ENCODE results near the gene DUSP5. TPM values are rescaled to one million over a fixed set of nuclear protein-coding genes. Genes with fewer than 3 reads are reported as not detected.

Gene DUSP5
- polyA plus RNA-seq, 2 of the 4 experiments (the other 2 are of a cell fraction) = 48.8 to 171 TPM

DNA sequence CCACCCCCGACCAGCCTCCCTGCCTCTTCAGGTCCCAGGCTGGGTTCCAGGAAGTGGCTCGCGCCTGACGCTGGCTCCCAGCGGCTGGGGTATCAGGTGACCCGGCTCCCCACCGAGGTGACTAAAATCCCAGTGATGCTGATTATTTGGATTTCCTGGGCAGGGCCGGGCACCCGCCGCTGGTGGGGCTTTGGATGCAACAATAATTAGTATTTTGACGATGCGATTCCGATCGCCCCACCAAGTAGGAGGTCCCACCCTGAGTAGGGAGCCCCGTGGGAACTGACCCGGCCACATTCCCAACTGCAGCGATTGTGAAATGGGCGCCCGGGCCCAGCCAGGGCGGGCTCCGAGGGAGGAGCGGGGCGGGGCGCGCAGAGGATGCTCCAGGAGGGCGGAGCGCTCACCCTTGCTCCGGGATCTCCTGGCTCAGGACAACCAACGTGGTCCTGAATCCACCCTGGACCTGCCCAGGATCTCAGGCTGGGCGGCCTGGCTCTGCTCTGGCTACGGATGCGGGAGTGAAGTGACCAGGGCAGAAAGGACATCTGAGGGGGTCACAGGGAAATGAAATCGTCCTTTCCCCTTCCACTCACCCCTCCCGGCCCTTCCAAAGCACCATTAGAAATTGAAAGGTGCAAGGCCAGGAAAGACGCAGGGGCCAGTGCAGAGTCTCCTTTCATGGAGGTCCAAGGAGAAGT, 32.6 kb downstream of the DUSP5 start (continued):
- TF ChIP-seq, protein P1, sequence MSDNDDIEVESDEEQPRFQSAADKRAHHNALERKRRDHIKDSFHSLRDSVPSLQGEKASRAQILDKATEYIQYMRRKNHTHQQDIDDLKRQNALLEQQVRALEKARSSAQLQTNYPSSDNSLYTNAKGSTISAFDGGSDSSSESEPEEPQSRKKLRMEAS (IDR thresholded peaks at IDR 0.05) = peak; percentile 70; the same call in 1 of the 2 replicates
- no peak for TF ChIP-seq KDM1A (IDR thresholded peaks at IDR 0.05; ENCODE audit: low read depth)
- TF ChIP-seq CBX8 (IDR thresholded peaks at IDR 0.05) = no peak
- TF ChIP-seq, protein P2, sequence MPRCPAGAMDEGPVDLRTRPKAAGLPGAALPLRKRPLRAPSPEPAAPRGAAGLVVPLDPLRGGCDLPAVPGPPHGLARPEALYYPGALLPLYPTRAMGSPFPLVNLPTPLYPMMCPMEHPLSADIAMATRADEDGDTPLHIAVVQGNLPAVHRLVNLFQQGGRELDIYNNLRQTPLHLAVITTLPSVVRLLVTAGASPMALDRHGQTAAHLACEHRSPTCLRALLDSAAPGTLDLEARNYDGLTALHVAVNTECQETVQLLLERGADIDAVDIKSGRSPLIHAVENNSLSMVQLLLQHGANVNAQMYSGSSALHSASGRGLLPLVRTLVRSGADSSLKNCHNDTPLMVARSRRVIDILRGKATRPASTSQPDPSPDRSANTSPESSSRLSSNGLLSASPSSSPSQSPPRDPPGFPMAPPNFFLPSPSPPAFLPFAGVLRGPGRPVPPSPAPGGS (IDR thresholded peaks at IDR 0.05) = peak; percentile 88; the same call in 2 of the 3 replicates
- TF ChIP-seq, protein P3, sequence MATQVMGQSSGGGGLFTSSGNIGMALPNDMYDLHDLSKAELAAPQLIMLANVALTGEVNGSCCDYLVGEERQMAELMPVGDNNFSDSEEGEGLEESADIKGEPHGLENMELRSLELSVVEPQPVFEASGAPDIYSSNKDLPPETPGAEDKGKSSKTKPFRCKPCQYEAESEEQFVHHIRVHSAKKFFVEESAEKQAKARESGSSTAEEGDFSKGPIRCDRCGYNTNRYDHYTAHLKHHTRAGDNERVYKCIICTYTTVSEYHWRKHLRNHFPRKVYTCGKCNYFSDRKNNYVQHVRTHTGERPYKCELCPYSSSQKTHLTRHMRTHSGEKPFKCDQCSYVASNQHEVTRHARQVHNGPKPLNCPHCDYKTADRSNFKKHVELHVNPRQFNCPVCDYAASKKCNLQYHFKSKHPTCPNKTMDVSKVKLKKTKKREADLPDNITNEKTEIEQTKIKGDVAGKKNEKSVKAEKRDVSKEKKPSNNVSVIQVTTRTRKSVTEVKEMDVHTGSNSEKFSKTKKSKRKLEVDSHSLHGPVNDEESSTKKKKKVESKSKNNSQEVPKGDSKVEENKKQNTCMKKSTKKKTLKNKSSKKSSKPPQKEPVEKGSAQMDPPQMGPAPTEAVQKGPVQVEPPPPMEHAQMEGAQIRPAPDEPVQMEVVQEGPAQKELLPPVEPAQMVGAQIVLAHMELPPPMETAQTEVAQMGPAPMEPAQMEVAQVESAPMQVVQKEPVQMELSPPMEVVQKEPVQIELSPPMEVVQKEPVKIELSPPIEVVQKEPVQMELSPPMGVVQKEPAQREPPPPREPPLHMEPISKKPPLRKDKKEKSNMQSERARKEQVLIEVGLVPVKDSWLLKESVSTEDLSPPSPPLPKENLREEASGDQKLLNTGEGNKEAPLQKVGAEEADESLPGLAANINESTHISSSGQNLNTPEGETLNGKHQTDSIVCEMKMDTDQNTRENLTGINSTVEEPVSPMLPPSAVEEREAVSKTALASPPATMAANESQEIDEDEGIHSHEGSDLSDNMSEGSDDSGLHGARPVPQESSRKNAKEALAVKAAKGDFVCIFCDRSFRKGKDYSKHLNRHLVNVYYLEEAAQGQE (IDR thresholded peaks at IDR 0.05) = no peak
- peak; percentile 49; the same call in 1 of the 2 replicates for TF ChIP-seq PHF8 (IDR thresholded peaks at IDR 0.05; ENCODE audit: borderline replicate concordance, low read depth)
- no peak; the same call in 1 of the 2 replicates for TF ChIP-seq FOSB (CRISPR knock-in tag; IDR thresholded peaks at IDR 0.05)
- TF ChIP-seq ZNF302 (CRISPR knock-in tag; IDR thresholded peaks at IDR 0.05) = no peak
- no peak for TF ChIP-seq EHF (CRISPR knock-in tag; IDR thresholded peaks at IDR 0.05)
- no peak for TF ChIP-seq EHMT2 (IDR thresholded peaks at IDR 0.05; ENCODE audit: low read depth)
- TF ChIP-seq TP53 (CRISPR knock-in tag; IDR thresholded peaks at IDR 0.05) = no peak
- TF ChIP-seq, protein P4, sequence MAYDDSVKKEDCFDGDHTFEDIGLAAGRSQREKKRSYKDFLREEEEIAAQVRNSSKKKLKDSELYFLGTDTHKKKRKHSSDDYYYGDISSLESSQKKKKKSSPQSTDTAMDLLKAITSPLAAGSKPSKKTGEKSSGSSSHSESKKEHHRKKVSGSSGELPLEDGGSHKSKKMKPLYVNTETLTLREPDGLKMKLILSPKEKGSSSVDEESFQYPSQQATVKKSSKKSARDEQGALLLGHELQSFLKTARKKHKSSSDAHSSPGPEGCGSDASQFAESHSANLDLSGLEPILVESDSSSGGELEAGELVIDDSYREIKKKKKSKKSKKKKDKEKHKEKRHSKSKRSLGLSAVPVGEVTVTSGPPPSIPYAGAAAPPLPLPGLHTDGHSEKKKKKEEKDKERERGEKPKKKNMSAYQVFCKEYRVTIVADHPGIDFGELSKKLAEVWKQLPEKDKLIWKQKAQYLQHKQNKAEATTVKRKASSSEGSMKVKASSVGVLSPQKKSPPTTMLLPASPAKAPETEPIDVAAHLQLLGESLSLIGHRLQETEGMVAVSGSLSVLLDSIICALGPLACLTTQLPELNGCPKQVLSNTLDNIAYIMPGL (CRISPR knock-in tag; IDR thresholded peaks at IDR 0.05; ENCODE audit: borderline replicate concordance) = no peak
- TF ChIP-seq MAFK (IDR thresholded peaks at IDR 0.05; ENCODE audit: partially characterized antibody) = no peak
- TF ChIP-seq, protein P5, sequence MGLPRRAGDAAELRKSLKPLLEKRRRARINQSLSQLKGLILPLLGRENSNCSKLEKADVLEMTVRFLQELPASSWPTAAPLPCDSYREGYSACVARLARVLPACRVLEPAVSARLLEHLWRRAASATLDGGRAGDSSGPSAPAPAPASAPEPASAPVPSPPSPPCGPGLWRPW (IDR thresholded peaks at IDR 0.05) = 0 out of 2 replicates have a peak, but pooled peaks have one; percentile 8
- peak; percentile 61; the same call in 1 of the 2 replicates for TF ChIP-seq JUNB (IDR thresholded peaks at IDR 0.05)
- no peak for TF ChIP-seq RCOR1 (IDR thresholded peaks at IDR 0.05; ENCODE audit: low read depth, low read length)
- TF ChIP-seq, protein P6, sequence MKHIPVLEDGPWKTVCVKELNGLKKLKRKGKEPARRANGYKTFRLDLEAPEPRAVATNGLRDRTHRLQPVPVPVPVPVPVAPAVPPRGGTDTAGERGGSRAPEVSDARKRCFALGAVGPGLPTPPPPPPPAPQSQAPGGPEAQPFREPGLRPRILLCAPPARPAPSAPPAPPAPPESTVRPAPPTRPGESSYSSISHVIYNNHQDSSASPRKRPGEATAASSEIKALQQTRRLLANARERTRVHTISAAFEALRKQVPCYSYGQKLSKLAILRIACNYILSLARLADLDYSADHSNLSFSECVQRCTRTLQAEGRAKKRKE (CRISPR knock-in tag; IDR thresholded peaks at IDR 0.05; ENCODE audit: low read depth) = no peak
- TF ChIP-seq ZC3H11A (IDR thresholded peaks at IDR 0.05) = no peak
- TF ChIP-seq GATA3 (IDR thresholded peaks at IDR 0.05; ENCODE audit: borderline replicate concordance) = 0 out of 2 replicates have a peak, but pooled peaks have one; percentile 44
- TF ChIP-seq HDAC2 (IDR thresholded peaks at IDR 0.05) = no peak

All from A549 (cell line).